GM23338 (cell line): ENCODE results near the gene TMEM150C. TPM values are rescaled to one million over a fixed set of nuclear protein-coding genes. Genes with fewer than 3 reads are reported as not detected.
"Not testable (repeated sequence)": the region's sequence is repeated elsewhere in the genome, so short reads cannot be mapped to it uniquely, and the experiment has no call there.

ENCODE experiments used
- ATAC-seq: fragments of 200-7000 bp; cut with Tn5 transposase; 3 replicates; pipeline ENCODE4 v1.9.1; 2020
- DNase-seq: peaks from one replicate; pipeline ENCODE4 v3.0.0-alpha.2; 2015; ENCODE audit warnings: low spot score
- H2AFZ ChIP-seq: fragments of 200-600 bp; sonication (generic); 2 replicates; pipeline ENCODE4 v1.8.0; 2016; ENCODE audit warnings: antibody characterized with exemption, mild to moderate bottlenecking, moderate library complexity
- H3F3A ChIP-seq: fragments of 200-600 bp; sonication (generic); replicated peaks from 2 replicates; pipeline ENCODE4 v1.8.0; 2017; ENCODE audit warnings: antibody characterized with exemption, mixed run types, low read depth
- H3K27ac ChIP-seq: fragments of 200-600 bp; sonication (generic); 2 replicates; pipeline ENCODE4 v1.6.1; 2016; ENCODE audit warnings: low read depth
- H3K27me3 ChIP-seq: fragments of 200-600 bp; sonication (generic); 2 replicates; pipeline ENCODE4 v1.8.0; 2016; ENCODE audit warnings: mild to moderate bottlenecking, mixed run types, moderate library complexity; ENCODE audit not compliant: insufficient read depth
- H3K36me3 ChIP-seq: fragments of 200-600 bp; sonication (generic); 2 replicates; pipeline ENCODE4 v1.8.0; 2016; ENCODE audit warnings: mild to moderate bottlenecking; ENCODE audit not compliant: insufficient read depth
- H3K4me1 ChIP-seq: fragments of 200-600 bp; sonication (generic); 2 replicates; pipeline ENCODE4 v1.8.0; 2016; ENCODE audit warnings: mild to moderate bottlenecking, moderate library complexity; ENCODE audit not compliant: insufficient read depth
- H3K4me2 ChIP-seq: fragments of 200-600 bp; sonication (generic); 2 replicates; pipeline ENCODE4 v1.7.1; 2017; ENCODE audit warnings: mixed run types
- H3K4me3 ChIP-seq: fragments of 200-600 bp; sonication (generic); 2 replicates; pipeline ENCODE4 v1.6.1; 2016; ENCODE audit warnings: mixed run types
- H3K79me2 ChIP-seq: fragments of 200-600 bp; sonication (generic); replicated peaks from 2 replicates; pipeline ENCODE4 v1.8.0; 2017; ENCODE audit warnings: mild to moderate bottlenecking; ENCODE audit not compliant: insufficient read depth
- H3K9me2 ChIP-seq: fragments of 200-600 bp; sonication (generic); 2 replicates; pipeline ENCODE4 v1.8.0; 2017; ENCODE audit not compliant: insufficient read depth
- H4K20me1 ChIP-seq: fragments of 200-600 bp; sonication (generic); replicated peaks from 2 replicates; pipeline ENCODE4 v1.8.0; 2017; ENCODE audit warnings: mild to moderate bottlenecking; ENCODE audit not compliant: insufficient read depth
- H3K27ac Mint-ChIP-seq: 2 replicates; pipeline ENCODE4 v1.8.0; 2020; ENCODE audit warnings: inconsistent platforms, mild to moderate bottlenecking, moderate library complexity, mixed read lengths
- H3K27me3 Mint-ChIP-seq: 3 replicates; pipeline ENCODE4 v1.8.0; 2022; ENCODE audit warnings: low read depth, mild to moderate bottlenecking, moderate library complexity, mixed read lengths, inconsistent platforms; ENCODE audit not compliant: insufficient read depth, poor library complexity
- H3K36me3 Mint-ChIP-seq: 3 replicates; pipeline ENCODE4 v1.8.0; 2021; ENCODE audit warnings: low read depth, mild to moderate bottlenecking, inconsistent platforms, moderate library complexity, mixed read lengths
- H3K4me1 Mint-ChIP-seq: 3 replicates; pipeline ENCODE4 v1.8.0; 2020; ENCODE audit warnings: mild to moderate bottlenecking, inconsistent platforms, mixed read lengths
- H3K4me3 Mint-ChIP-seq: 3 replicates; pipeline ENCODE4 v1.8.0; 2021; ENCODE audit warnings: moderate library complexity, mild to moderate bottlenecking, inconsistent platforms, mixed read lengths
- H3K9me3 Mint-ChIP-seq: 3 replicates; pipeline ENCODE4 v1.8.0; 2020; ENCODE audit warnings: moderate library complexity, mild to moderate bottlenecking, inconsistent platforms, mixed read lengths
- NANOG ChIP-seq: IDR thresholded peaks from 2 replicates; pipeline ENCODE4 v1.6.1; 2016; ENCODE audit warnings: antibody characterized with exemption, borderline replicate concordance
- REST ChIP-seq: IDR thresholded peaks from one replicate; pipeline ENCODE4 v1.6.1; 2018; ENCODE audit warnings: antibody characterized with exemption; ENCODE audit not compliant: unreplicated experiment
- ZNF462 ChIP-seq: fragments of 250-450 bp; sonication (Bioruptor Pico); IDR thresholded peaks from 2 replicates; pipeline ENCODE4 v1.5.0; 2020; ENCODE audit warnings: mild to moderate bottlenecking, moderate library complexity
- polyA plus RNA-seq: library from polyadenylated mRNA; unstranded; fragments of >200 nt; fragmentation: Nextera tagmentation; extraction: Ambion mirVana; gene quantifications from 2 replicates; pipeline ENCODE4 v1.2.1, GENCODE V29; 2016
- total RNA-seq: library from RNA; depleted of rRNA; stranded (reverse); fragments of >200 nt; shearing (Covaris generic); gene quantifications from 2 replicates; pipeline ENCODE4 v1.2.3, GENCODE V29; 2014
- TF ChIP-seq, protein P1 (sequence below): IDR thresholded peaks from 2 replicates; pipeline ENCODE4 v1.6.1; 2016; ENCODE audit warnings: antibody characterized with exemption

TMEM150C gene
- total and polyA plus RNA-seq, 2 experiments from 2014 or later, result 1.7 to 4.0 TPM

DNA sequence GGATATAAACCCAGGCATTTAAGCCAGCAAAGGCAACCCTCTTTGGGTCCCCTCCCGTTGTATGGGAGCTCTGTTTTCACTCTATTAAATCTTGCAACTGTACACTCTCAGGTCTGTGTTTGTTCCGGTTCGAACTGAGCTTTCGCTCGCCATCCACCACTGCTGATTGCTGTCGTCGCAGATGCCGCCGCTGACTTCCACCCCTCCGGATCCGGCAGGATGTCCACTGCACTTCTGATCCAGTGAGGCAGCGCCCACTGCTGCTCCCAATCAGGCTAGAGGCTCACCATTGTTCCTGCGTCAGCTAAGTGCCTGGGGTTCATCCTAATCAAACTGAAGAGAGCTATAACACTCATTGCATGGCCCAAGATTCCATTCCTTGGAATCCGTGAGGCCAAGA, 82.2 kb downstream of the TMEM150C start (continued):
- TF ChIP-seq ZNF462 (no peak), REST (no peak), NANOG (no peak)
- TF ChIP-seq, protein P1, sequence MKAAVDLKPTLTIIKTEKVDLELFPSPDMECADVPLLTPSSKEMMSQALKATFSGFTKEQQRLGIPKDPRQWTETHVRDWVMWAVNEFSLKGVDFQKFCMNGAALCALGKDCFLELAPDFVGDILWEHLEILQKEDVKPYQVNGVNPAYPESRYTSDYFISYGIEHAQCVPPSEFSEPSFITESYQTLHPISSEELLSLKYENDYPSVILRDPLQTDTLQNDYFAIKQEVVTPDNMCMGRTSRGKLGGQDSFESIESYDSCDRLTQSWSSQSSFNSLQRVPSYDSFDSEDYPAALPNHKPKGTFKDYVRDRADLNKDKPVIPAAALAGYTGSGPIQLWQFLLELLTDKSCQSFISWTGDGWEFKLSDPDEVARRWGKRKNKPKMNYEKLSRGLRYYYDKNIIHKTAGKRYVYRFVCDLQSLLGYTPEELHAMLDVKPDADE, result no peak

DNA sequence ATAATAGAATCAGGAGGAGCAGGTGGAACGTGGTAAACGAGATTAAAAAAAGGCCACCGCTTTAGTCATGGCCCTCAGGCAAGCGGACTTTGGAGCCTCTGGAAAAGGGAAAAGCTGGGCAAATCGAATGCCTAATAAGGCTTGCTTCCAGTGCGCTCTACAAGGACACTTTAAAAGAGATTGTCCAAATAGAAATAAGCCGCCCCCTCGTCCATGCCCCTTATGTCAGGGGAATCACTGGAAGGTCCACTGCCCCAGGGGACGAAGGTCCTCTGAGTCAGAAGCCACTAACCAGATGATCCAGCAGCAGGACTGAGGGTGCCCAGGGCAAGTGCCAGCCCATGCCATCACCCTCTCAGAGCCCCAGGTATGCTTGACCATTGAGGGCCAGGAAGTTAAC, 84.3 kb downstream of the TMEM150C start:
- ATAC-seq, H3K4me2 ChIP-seq, H3K9me2 ChIP-seq, H3K27me3 ChIP-seq, H2AFZ ChIP-seq, H4K20me1 ChIP-seq, H3K4me1 ChIP-seq, H3K36me3 Mint-ChIP-seq, H3K4me3 Mint-ChIP-seq, H3K4me3 ChIP-seq, H3K36me3 ChIP-seq, H3F3A ChIP-seq, H3K79me2 ChIP-seq, H3K27ac ChIP-seq, H3K27me3 Mint-ChIP-seq, H3K27ac Mint-ChIP-seq, DNase-seq, H3K9me3 Mint-ChIP-seq: not testable (repeated sequence)
- peaks cover 14% of the 10 kb centered on the region for H3K4me1 Mint-ChIP-seq

- not testable (repeated sequence) for DNase-seq, H4K20me1 ChIP-seq, H3K4me3 ChIP-seq, H3K27me3 ChIP-seq, H3K27me3 Mint-ChIP-seq, H3K4me1 ChIP-seq, ATAC-seq, H3K9me3 Mint-ChIP-seq, H3K4me3 Mint-ChIP-seq, H3K4me2 ChIP-seq, H3K27ac Mint-ChIP-seq, H3K79me2 ChIP-seq, H2AFZ ChIP-seq, H3F3A ChIP-seq, H3K27ac ChIP-seq, H3K9me2 ChIP-seq, H3K36me3 ChIP-seq, H3K36me3 Mint-ChIP-seq
- H3K4me1 Mint-ChIP-seq, result peaks cover 14% of the 10 kb centered on the region
Observed at GRCh38 chr4:82475931-82476330, 85.9 kb downstream of the TMEM150C start.
